Tibial nerve (tissue), 4 donors: ENCODE data around the gene RARA. TPM values are rescaled to one million over a fixed set of nuclear protein-coding genes. Genes with fewer than 3 reads are reported as not detected.

ENCODE experiments used
- DNase-seq, 2 donors: peaks; one replicate each; pipeline ENCODE4 v3.0.0-alpha.2; 2019; ENCODE audit warnings: low spot score in 2 of 2
- H3K27ac ChIP-seq, 4 donors: fragments of 200-600 bp; sonication (generic) in 3 of 4; one replicate each; pipeline ENCODE4 v1.5.1; 2017 to 2019; ENCODE audit warnings: mild to moderate bottlenecking in 1 of 4
- H3K27me3 ChIP-seq, 2 donors: fragments of 200-600 bp; sonication (generic) in 1 of 2; one replicate each; pipeline versions ENCODE4 v1.5.1 to v1.6.0; 2017 to 2019
- H3K36me3 ChIP-seq, 3 donors: fragments of 200-600 bp; sonication (generic); one replicate each; pipeline ENCODE4 v1.5.1; 2018 to 2019
- H3K4me1 ChIP-seq, 4 donors: fragments of 200-600 bp; sonication (generic) in 3 of 4; one replicate each; pipeline ENCODE4 v1.5.1; 2017 to 2019
- H3K4me3 ChIP-seq, 4 donors: fragments of 200-600 bp; sonication (generic) in 3 of 4; one replicate each; pipeline ENCODE4 v1.5.1; 2017 to 2019; ENCODE audit warnings: mild to moderate bottlenecking in 1 of 4, moderate library complexity in 1 of 4
- H3K9me3 ChIP-seq, 4 donors: fragments of 200-600 bp; sonication (generic) in 3 of 4; one replicate each; pipeline ENCODE4 v1.5.1; 2017 to 2019
- CTCF ChIP-seq, 5 experiments: fragments of 200-600 bp in 3 of 5; fragments of 450-650 bp in 2 of 5; sonication (generic) in 3 of 5; IDR thresholded peaks; one replicate each; pipeline ENCODE4 v1.5.1; 2016 to 2019; ENCODE audit warnings: antibody characterized with exemption in 5 of 5, mild to moderate bottlenecking in 3 of 5, moderate library complexity in 2 of 5
- EP300 ChIP-seq, 2 donors: sonication (generic); formaldehyde crosslinking; IDR thresholded peaks; one replicate each; pipeline ENCODE4 v1.6.1; 2017; ENCODE audit warnings: antibody characterized with exemption in 2 of 2, mild to moderate bottlenecking in 1 of 2
- POLR2A ChIP-seq, 2 donors: fragments of 450-650 bp; IDR thresholded peaks; one replicate each; pipeline ENCODE4 v1.6.1; 2017; ENCODE audit warnings: antibody characterized with exemption in 2 of 2, mild to moderate bottlenecking in 2 of 2, moderate library complexity in 2 of 2
- WGBS, 2 donors: methylation state at CpG; one replicate each; pipeline ENCODE4 v1.1.5; 2018; 5-methylcytosine and 5-hydroxymethylcytosine counted together
- total RNA-seq, 4 donors: library from RNA; depleted of rRNA; stranded (reverse); fragments of >200 nt; gene quantifications; one replicate each; pipeline ENCODE4 v1.1.0, GENCODE V29; 2016

The RARA gene
- total RNA-seq, 4 donors from 2014 or later = 28.9 to 58.2 (median 46.4) TPM

GRCh38 chr17:40356990-40357881 is 48.3 kb downstream of the RARA start:
- Histone ChIP-seq H3K27me3 (no peaks in the 10 kb centered on the region), H3K9me3 (no peaks in the 10 kb centered on the region), H3K27ac (peak overlapping the region in 3 of 4 donors; percentile 17 to 75 (median 74)), H3K4me3 (no peak overlapping the region), H3K4me1 (peaks cover 0 to 62% (median 18%) of the 10 kb centered on the region in 4 donors), H3K36me3 (peaks cover 0 to 41% (median 5%) of the 10 kb centered on the region in 3 donors)
- WGBS, 2 donors = 45 to 53% methylated on average over 15 to 19 of the region's 19 CpGs
- peak in 1 of 2 donors; percentile 12 for DNase-seq
- no peak for TF ChIP-seq EP300 (IDR thresholded peaks at IDR 0.05)
- no peak for TF ChIP-seq CTCF (IDR thresholded peaks at IDR 0.05)
- no peak for TF ChIP-seq POLR2A (IDR thresholded peaks at IDR 0.05)

- Histone ChIP-seq H3K9me3 (no peaks in the 10 kb centered on the region), H3K4me1 (peaks cover 0 to 65% (median 17%) of the 10 kb centered on the region in 4 donors), H3K36me3 (peaks cover 0 to 29% (median 5%) of the 10 kb centered on the region in 3 donors), H3K4me3 (no peak overlapping the region), H3K27ac (peak overlapping the region in 2 of 4 donors; percentile 74 to 75), H3K27me3 (peaks cover 0 to 2% of the 10 kb centered on the region in 2 donors)
- TF ChIP-seq POLR2A (IDR thresholded peaks at IDR 0.05) (no peak), CTCF (IDR thresholded peaks at IDR 0.05) (peak; percentile 96 to 99 (median 96))
- 10% methylated on average over 17 of the region's 17 CpGs for WGBS, 2 donors
- DNase-seq = peak; percentile 92 to 98
Observed at GRCh38 chr17:40358323-40359038, 49.5 kb downstream of the RARA start.

GRCh38 chr17:40360091-40360490 is 51.1 kb downstream of the RARA start:
- whole genome bisulfite sequencing, 2 donors = 82 to 87% methylated on average over 7 to 8 of the region's 8 CpGs
- Histone ChIP-seq H3K27me3 (peaks cover 0 to 7% of the 10 kb centered on the region in 2 donors), H3K27ac (no peak overlapping the region), H3K9me3 (no peaks in the 10 kb centered on the region), H3K4me1 (peaks cover 0 to 64% (median 13%) of the 10 kb centered on the region in 4 donors), H3K4me3 (no peak overlapping the region), H3K36me3 (peaks cover 0 to 14% (median 0%) of the 10 kb centered on the region in 3 donors)
- no peak for TF ChIP-seq EP300 (IDR thresholded peaks at IDR 0.05)
- TF ChIP-seq POLR2A (IDR thresholded peaks at IDR 0.05) = no peak
- no peak for TF ChIP-seq CTCF (IDR thresholded peaks at IDR 0.05)
- DNase-seq = no peak

- Histone ChIP-seq H3K4me3 (no peak overlapping the region), H3K27me3 (peaks cover 0 to 7% of the 10 kb centered on the region in 2 donors), H3K36me3 (peaks cover 0 to 2% (median 0%) of the 10 kb centered on the region in 3 donors), H3K9me3 (no peaks in the 10 kb centered on the region), H3K4me1 (peaks cover 0 to 52% (median 6%) of the 10 kb centered on the region in 4 donors), H3K27ac (no peak overlapping the region)
- 63 to 66% methylated on average over 30 to 32 of the region's 32 CpGs for WGBS, 2 donors
- no peak for DNase-seq
- TF ChIP-seq POLR2A (IDR thresholded peaks at IDR 0.05) = no peak
- TF ChIP-seq CTCF (IDR thresholded peaks at IDR 0.05) = no peak
- no peak for TF ChIP-seq EP300 (IDR thresholded peaks at IDR 0.05)
Observed at GRCh38 chr17:40361063-40361924, 52.3 kb downstream of the RARA start.
